Brain microvascular endothelial cell (primary cell): ENCODE data around the gene CLOCK.
A peak's percentile ranks its signal among the peaks of the same experiment; 100 is the strongest.
"Not testable (repeated sequence)": the region's sequence is repeated elsewhere in the genome, so short reads cannot be mapped to it uniquely, and the experiment has no call there.

Experiments used
- DNase-seq: peaks from one replicate; pipeline ENCODE4 v3.0.0-alpha.2; 2020
- H3K27ac ChIP-seq: fragments of 250-450 bp; sonication (Bioruptor Pico); 2 replicates; pipeline ENCODE4 v1.5.1; 2020; ENCODE audit warnings: mild to moderate bottlenecking, moderate library complexity
- H3K27me3 ChIP-seq: fragments of 250-450 bp; sonication (Bioruptor Pico); replicated peaks from 2 replicates; pipeline ENCODE4 v1.5.1; 2020; ENCODE audit warnings: mild to moderate bottlenecking
- H3K36me3 ChIP-seq: fragments of 250-450 bp; sonication (Bioruptor Pico); replicated peaks from 2 replicates; pipeline ENCODE4 v1.5.1; 2020; ENCODE audit warnings: mild to moderate bottlenecking
- H3K4me3 ChIP-seq: 2 replicates; pipeline ENCODE4 v1.5.1; 2011; ENCODE audit warnings: low read depth, mild to moderate bottlenecking, control low read depth, low read length, moderate library complexity
- CTCF ChIP-seq: IDR thresholded peaks from 2 replicates; pipeline ENCODE4 v1.5.1; 2011; ENCODE audit warnings: low read depth, mild to moderate bottlenecking, moderate library complexity, low read length, control low read depth, inconsistent platforms; ENCODE audit errors: missing control alignments
- in situ Hi-C: cut with HindIII; loops from 2 replicates; pipeline ENCODE4 v1.10.0; 2017; ENCODE audit warnings: low sequenced_read_pairs, low pct_ligation_motif_present

Gene CLOCK

GRCh38 chr4:55554453-55555030, 7.8 kb upstream of the CLOCK start:
- no peaks in the 10 kb centered on the region for H3K36me3 ChIP-seq
- no peaks in the 10 kb centered on the region for H3K27me3 ChIP-seq
- peak; percentile 51 for TF ChIP-seq CTCF
- no peak overlapping the region for H3K27ac ChIP-seq
- in situ Hi-C loops = no loop called here
- H3K4me3 ChIP-seq = no peak overlapping the region
- DNase-seq = no peak

- no peak for DNase-seq
- no peak overlapping the region for H3K27ac ChIP-seq
- H3K4me3 ChIP-seq = no peak overlapping the region
- no peak for TF ChIP-seq CTCF
- in situ Hi-C loops = no loop called here
- H3K36me3 ChIP-seq = no peaks in the 10 kb centered on the region
- no peaks in the 10 kb centered on the region for H3K27me3 ChIP-seq
Observed at GRCh38 chr4:55553441-55554201, 6.9 kb upstream of the CLOCK start.

- H3K27me3 ChIP-seq, DNase-seq, H3K36me3 ChIP-seq, H3K4me3 ChIP-seq, H3K27ac ChIP-seq, in situ Hi-C loops: not testable (repeated sequence)
Observed at GRCh38 chr4:55551964-55552363, 5.3 kb upstream of the CLOCK start.

- in situ Hi-C loops = no loop called here
- no peaks in the 10 kb centered on the region for H3K36me3 ChIP-seq
- TF ChIP-seq CTCF = no peak
- DNase-seq = peak; percentile 47
- no peak overlapping the region for H3K4me3 ChIP-seq
- no peak overlapping the region for H3K27ac ChIP-seq
- no peaks in the 10 kb centered on the region for H3K27me3 ChIP-seq
Observed at GRCh38 chr4:55549888-55550287, 3.2 kb upstream of the CLOCK start.

GRCh38 chr4:55547918-55548317, 1.2 kb upstream of the CLOCK start:
- Histone ChIP-seq H3K36me3 (no peaks in the 10 kb centered on the region), H3K4me3 (peak overlapping the region; percentile 72), H3K27me3 (no peaks in the 10 kb centered on the region), H3K27ac (no peak overlapping the region)
- in situ Hi-C loops = no loop called here
- TF ChIP-seq CTCF = no peak
- no peak for DNase-seq

- Histone ChIP-seq H3K27me3 (no peaks in the 10 kb centered on the region), H3K27ac (peak overlapping the region; percentile 73), H3K36me3 (no peaks in the 10 kb centered on the region), H3K4me3 (peak overlapping the region; percentile 72)
- in situ Hi-C loops = no loop called here
- TF ChIP-seq CTCF = no peak
- peak; percentile 37 for DNase-seq
Observed at GRCh38 chr4:55547466-55547770, 709 bp upstream of the CLOCK start.
